Lower leg skin (tissue), 4 donors: ENCODE measurements around the gene CNTROB. TPM values are rescaled to one million over a fixed set of nuclear protein-coding genes. Genes with fewer than 3 reads are reported as not detected.

Experiments
- DNase-seq, 2 donors: peaks; one replicate each; pipeline ENCODE4 v3.0.0-alpha.2; 2019; ENCODE audit warnings: low spot score in 2 of 2
- H3K4me3 ChIP-seq: fragments of 200-600 bp; sonication (generic); 2 replicates; pipeline ENCODE4 v1.5.1; 2017; ENCODE audit warnings: mild to moderate bottlenecking, low read depth; ENCODE audit not compliant: poor library complexity, severe bottlenecking
- CTCF ChIP-seq, 3 donors: fragments of 450-650 bp; IDR thresholded peaks; one replicate each; pipeline ENCODE4 v1.5.1; 2016; ENCODE audit warnings: antibody characterized with exemption in 3 of 3, mild to moderate bottlenecking in 3 of 3, moderate library complexity in 2 of 3
- POLR2A ChIP-seq, 2 donors: fragments of 450-650 bp; IDR thresholded peaks; one replicate each; pipeline ENCODE4 v1.6.1; 2016 to 2017; ENCODE audit warnings: antibody characterized with exemption in 2 of 2, mild to moderate bottlenecking in 1 of 2, moderate library complexity in 1 of 2
- WGBS, 2 donors: methylation state at CpG; one replicate each; pipeline ENCODE4 v1.1.5; 2018; 5-methylcytosine and 5-hydroxymethylcytosine counted together
- intact Hi-C: fragments of 100-400 bp; cut with DNase I; formaldehyde crosslinking; loops from one replicate; pipeline ENCODE4 v1.15.0; 2023; ENCODE audit warnings: low total_unique reads
- total RNA-seq, 4 donors: library from RNA; depleted of rRNA; stranded (reverse); fragments of >200 nt; gene quantifications; one replicate each; pipeline ENCODE4 v1.1.0, GENCODE V29; 2016

CNTROB gene
- total RNA-seq, 4 donors from 2014 or later = 23.4 to 43.1 (median 27.0) TPM

GRCh38 chr17:7893187-7893880 is 38.7 kb upstream of the CNTROB start:
- WGBS, 2 donors = 78 to 93% methylated on average over 15 of the region's 15 CpGs
- no peak overlapping the region for H3K4me3 ChIP-seq
- intact Hi-C loops = no loop called here
- TF ChIP-seq POLR2A (IDR thresholded peaks at IDR 0.05) = no peak
- TF ChIP-seq CTCF (IDR thresholded peaks at IDR 0.05) = no peak
- peak in 1 of 2 donors; percentile 54 for DNase-seq

GRCh38 chr17:7894226-7894625 is 37.8 kb upstream of the CNTROB start:
- intact Hi-C loops = no loop called here
- H3K4me3 ChIP-seq = no peak overlapping the region
- TF ChIP-seq CTCF (IDR thresholded peaks at IDR 0.05) (no peak), POLR2A (IDR thresholded peaks at IDR 0.05) (no peak)
- peak in 1 of 2 donors; percentile 50 for DNase-seq
- WGBS, 2 donors = 88 to 90% methylated on average over 9 of the region's 9 CpGs

- TF ChIP-seq CTCF (IDR thresholded peaks at IDR 0.05) (no peak), POLR2A (IDR thresholded peaks at IDR 0.05) (no peak)
- DNase-seq = peak in 1 of 2 donors; percentile 74
- no peak overlapping the region for H3K4me3 ChIP-seq
- intact Hi-C loops = loop anchor here (5.0 kb wide), 1 partner anchor 33 kb away; no protein-coding TSS in a partner anchor
- 89 to 90% methylated on average over 8 of the region's 8 CpGs for WGBS, 2 donors
These were observed 37.1 kb upstream of the CNTROB start for GRCh38 chr17:7894866-7895265.

GRCh38 chr17:7897090-7897489 is 34.9 kb upstream of the CNTROB start:
- intact Hi-C loops = loop anchor here (5.0 kb wide), 1 partner anchor 35 kb away; no protein-coding TSS in a partner anchor
- DNase-seq = peak in 1 of 2 donors; percentile 60
- 85 to 86% methylated on average over 13 of the region's 13 CpGs for WGBS, 2 donors

GRCh38 chr17:7897773-7898172 is 34.2 kb upstream of the CNTROB start:
- WGBS, 2 donors = 46 to 50% methylated on average over 6 of the region's 6 CpGs
- DNase-seq = peak in 1 of 2 donors; percentile 67
- intact Hi-C loops = loop anchor here (5.0 kb wide), 1 partner anchor 35 kb away; no protein-coding TSS in a partner anchor
- no peak overlapping the region for H3K4me3 ChIP-seq
- TF ChIP-seq POLR2A (IDR thresholded peaks at IDR 0.05) (no peak), CTCF (IDR thresholded peaks at IDR 0.05) (no peak)

More at GRCh38 chr17:7897090-7897489, 34.9 kb upstream of the CNTROB start:
- TF ChIP-seq CTCF (IDR thresholded peaks at IDR 0.05) (no peak), POLR2A (IDR thresholded peaks at IDR 0.05) (no peak)
- H3K4me3 ChIP-seq = no peak overlapping the region
